Ascending aorta (tissue), 2 donors: ENCODE measurements around the gene CANT1. TPM values are rescaled to one million over a fixed set of nuclear protein-coding genes. Genes with fewer than 3 reads are reported as not detected.
"Not testable (repeated sequence)": the region's sequence is repeated elsewhere in the genome, so short reads cannot be mapped to it uniquely, and the experiment has no call there.

Experiments used
- DNase-seq, 2 donors: peaks; one replicate each; pipeline ENCODE4 v3.0.0-alpha.2; 2019; ENCODE audit warnings: low spot score in 2 of 2
- H3K27ac ChIP-seq, 2 donors: fragments of 200-600 bp; sonication (generic); one replicate each; pipeline ENCODE4 v1.5.1; 2016 to 2017; ENCODE audit warnings: mild to moderate bottlenecking in 1 of 2
- H3K27me3 ChIP-seq: fragments of 200-600 bp; sonication (generic); one replicate; pipeline ENCODE4 v1.5.1; 2017
- H3K36me3 ChIP-seq, 2 donors: fragments of 200-600 bp; sonication (generic); one replicate each; pipeline ENCODE4 v1.5.1; 2016
- H3K4me1 ChIP-seq, 2 donors: fragments of 200-600 bp; sonication (generic); one replicate each; pipeline ENCODE4 v1.5.1; 2016 to 2017; ENCODE audit warnings: mild to moderate bottlenecking in 1 of 2
- H3K4me3 ChIP-seq, 2 donors: fragments of 200-600 bp; sonication (generic); one replicate each; pipeline ENCODE4 v1.5.1; 2016 to 2017; ENCODE audit warnings: mild to moderate bottlenecking in 1 of 2
- H3K9me3 ChIP-seq, 2 donors: fragments of 200-600 bp; sonication (generic); one replicate each; pipeline ENCODE4 v1.5.1; 2016
- intact Hi-C: fragments of 100-400 bp; cut with DNase I; formaldehyde crosslinking; loops from one replicate; pipeline ENCODE4 v1.15.1; 2023
- total RNA-seq: library from RNA; depleted of rRNA; stranded (reverse); fragments of >200 nt; gene quantifications from one replicate; pipeline ENCODE4 v1.1.0, GENCODE V29; 2016
- TF ChIP-seq, protein P1 (sequence below), 3 experiments: fragments of 200-600 bp in 2 of 3; fragments of 450-650 bp in 1 of 3; sonication (generic) in 2 of 3; IDR thresholded peaks; one replicate each; pipeline ENCODE4 v1.5.1; 2016 to 2019; ENCODE audit warnings: antibody characterized with exemption in 3 of 3, mild to moderate bottlenecking in 1 of 3, moderate library complexity in 1 of 3

Gene CANT1
- total RNA-seq, 1 donor from 2014 or later = 67.2 TPM

- peak in 1 of 2 donors; percentile 59 for DNase-seq
- intact Hi-C loops = no loop called here
- Histone ChIP-seq H3K27ac (peak overlapping the region in 1 of 2 donors; percentile 71), H3K4me3 (no peak overlapping the region), H3K27me3 (no peaks in the 10 kb centered on the region), H3K9me3 (no peaks in the 10 kb centered on the region), H3K4me1 (peaks cover 9 to 35% of the 10 kb centered on the region in 2 donors), H3K36me3 (no peaks in the 10 kb centered on the region)
- TF ChIP-seq, protein P1, sequence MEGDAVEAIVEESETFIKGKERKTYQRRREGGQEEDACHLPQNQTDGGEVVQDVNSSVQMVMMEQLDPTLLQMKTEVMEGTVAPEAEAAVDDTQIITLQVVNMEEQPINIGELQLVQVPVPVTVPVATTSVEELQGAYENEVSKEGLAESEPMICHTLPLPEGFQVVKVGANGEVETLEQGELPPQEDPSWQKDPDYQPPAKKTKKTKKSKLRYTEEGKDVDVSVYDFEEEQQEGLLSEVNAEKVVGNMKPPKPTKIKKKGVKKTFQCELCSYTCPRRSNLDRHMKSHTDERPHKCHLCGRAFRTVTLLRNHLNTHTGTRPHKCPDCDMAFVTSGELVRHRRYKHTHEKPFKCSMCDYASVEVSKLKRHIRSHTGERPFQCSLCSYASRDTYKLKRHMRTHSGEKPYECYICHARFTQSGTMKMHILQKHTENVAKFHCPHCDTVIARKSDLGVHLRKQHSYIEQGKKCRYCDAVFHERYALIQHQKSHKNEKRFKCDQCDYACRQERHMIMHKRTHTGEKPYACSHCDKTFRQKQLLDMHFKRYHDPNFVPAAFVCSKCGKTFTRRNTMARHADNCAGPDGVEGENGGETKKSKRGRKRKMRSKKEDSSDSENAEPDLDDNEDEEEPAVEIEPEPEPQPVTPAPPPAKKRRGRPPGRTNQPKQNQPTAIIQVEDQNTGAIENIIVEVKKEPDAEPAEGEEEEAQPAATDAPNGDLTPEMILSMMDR (IDR thresholded peaks at IDR 0.05) = no peak
These were observed 23.6 kb upstream of the CANT1 start for GRCh38 chr17:79033046-79033616.

DNA sequence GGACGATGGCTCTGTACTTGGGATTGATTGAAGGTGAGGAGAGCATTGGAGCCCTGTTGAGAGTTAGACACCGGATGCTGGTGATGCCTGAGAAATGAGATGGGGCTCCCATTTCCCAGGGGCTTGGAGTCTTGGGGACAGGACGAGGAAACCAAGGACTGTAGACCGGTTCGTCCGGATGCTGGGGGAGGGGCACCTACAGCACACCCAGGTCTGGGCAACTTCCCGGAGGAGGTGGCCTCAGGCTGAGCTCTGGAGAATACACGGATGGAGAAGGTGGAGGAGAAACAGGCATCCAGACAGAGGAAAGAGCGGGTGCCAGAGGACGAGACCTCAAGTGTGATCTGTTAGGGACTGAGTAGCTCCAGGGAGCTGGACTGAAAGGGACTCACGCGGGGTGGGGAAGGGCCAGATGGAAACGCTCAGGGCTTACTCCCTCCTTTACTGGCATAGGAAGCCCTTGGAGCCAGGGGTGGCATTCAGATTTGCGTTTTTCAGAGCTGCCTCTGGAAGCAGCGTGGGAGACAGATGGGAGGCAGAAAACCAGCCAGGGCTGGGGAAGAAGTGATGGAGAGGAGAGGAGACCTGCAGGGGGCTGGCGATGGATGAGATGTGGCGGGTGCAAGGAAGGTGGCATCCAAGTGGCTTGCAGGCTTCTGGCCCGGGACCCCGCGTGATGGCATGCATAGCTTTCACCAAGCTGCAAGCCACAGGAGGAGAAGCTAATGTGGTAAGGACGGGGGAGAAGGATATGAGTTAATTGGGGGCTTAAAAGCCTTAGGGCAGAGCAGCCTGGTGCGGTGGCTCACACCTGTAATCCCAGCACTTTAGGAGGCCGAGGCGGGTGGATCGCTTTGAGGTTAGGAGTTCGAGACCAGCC is 22.7 kb upstream of the CANT1 start:
- DNase-seq = peak in 1 of 2 donors; percentile 56

GRCh38 chr17:79030636-79031035 is 21.1 kb upstream of the CANT1 start:
- intact Hi-C loops, H3K4me3 ChIP-seq, H3K36me3 ChIP-seq, H3K9me3 ChIP-seq, H3K27me3 ChIP-seq, H3K27ac ChIP-seq: not testable (repeated sequence)
- peaks cover 22 to 43% of the 10 kb centered on the region in 2 donors for H3K4me1 ChIP-seq
- peak in 1 of 2 donors; percentile 58 for DNase-seq

More for the DNA sequence above, 22.7 kb upstream of the CANT1 start:
- peaks cover 15 to 39% of the 10 kb centered on the region in 2 donors for H3K4me1 ChIP-seq
- no peaks in the 10 kb centered on the region for H3K36me3 ChIP-seq
- TF ChIP-seq, protein P1 (IDR thresholded peaks at IDR 0.05) = no peak
- H3K4me3 ChIP-seq = no peak overlapping the region
- H3K27me3 ChIP-seq = no peaks in the 10 kb centered on the region
- intact Hi-C loops = no loop called here
- H3K9me3 ChIP-seq = no peaks in the 10 kb centered on the region
- H3K27ac ChIP-seq = no peak overlapping the region

- intact Hi-C loops = loop anchor here (10.0 kb wide), 1 partner anchor 275 kb away; no protein-coding TSS in a partner anchor
- H3K27ac ChIP-seq = no peak overlapping the region
- peak in 1 of 2 donors; percentile 60 for DNase-seq
These were observed 19.9 kb upstream of the CANT1 start for GRCh38 chr17:79029327-79030009.

GRCh38 chr17:79028496-79029326 is 19.1 kb upstream of the CANT1 start:
- intact Hi-C loops = loop anchor here (10.0 kb wide), 1 partner anchor 276 kb away; no protein-coding TSS in a partner anchor
- Histone ChIP-seq H3K9me3 (no peaks in the 10 kb centered on the region), H3K27ac (peak overlapping the region; percentile 86 to 89), H3K4me1 (peaks cover 20 to 39% of the 10 kb centered on the region in 2 donors), H3K4me3 (peak overlapping the region in 1 of 2 donors; percentile 93), H3K36me3 (no peaks in the 10 kb centered on the region), H3K27me3 (no peaks in the 10 kb centered on the region)
- DNase-seq = peak in 1 of 2 donors; percentile 56
- TF ChIP-seq, protein P1 (IDR thresholded peaks at IDR 0.05) = peak in 2 of 3 experiments; percentile 21 to 36

More at GRCh38 chr17:79029327-79030009, 19.9 kb upstream of the CANT1 start:
- Histone ChIP-seq H3K27me3 (no peaks in the 10 kb centered on the region), H3K4me3 (no peak overlapping the region), H3K4me1 (peaks cover 22 to 44% of the 10 kb centered on the region in 2 donors), H3K36me3 (no peaks in the 10 kb centered on the region), H3K9me3 (no peaks in the 10 kb centered on the region)
- TF ChIP-seq, protein P1 (IDR thresholded peaks at IDR 0.05) = no peak
